Right lobe of liver (tissue), 6 donors: ENCODE data around the gene SSRP1. TPM values are rescaled to one million over a fixed set of nuclear protein-coding genes. Genes with fewer than 3 reads are reported as not detected.

Source experiments
- ATAC-seq, 4 donors: fragments of 200-7000 bp; cut with Tn5 transposase; one replicate each; pipeline ENCODE4 v1.9.1; 2020; ENCODE audit warnings: mild to moderate bottlenecking in 4 of 4, moderate library complexity in 4 of 4
- DNase-seq, 3 donors: peaks; one replicate each; pipeline ENCODE4 v3.0.0-alpha.2; 2020
- H3K27ac ChIP-seq, 3 donors: fragments of 200-600 bp; one replicate each; pipeline ENCODE4 v1.8.0; 2022
- H3K27me3 ChIP-seq, 2 donors: fragments of 200-600 bp; one replicate each; pipeline ENCODE4 v1.8.0; 2022
- H3K36me3 ChIP-seq, 4 donors: fragments of 200-600 bp; sonication (generic) in 1 of 4; one replicate each; pipeline versions ENCODE4 v1.5.1 to v1.8.0; 2017 to 2022; ENCODE audit warnings: control low read depth in 1 of 4
- H3K4me1 ChIP-seq, 4 donors: fragments of 200-600 bp; sonication (generic) in 1 of 4; one replicate each; pipeline versions ENCODE4 v1.5.1 to v1.8.0; 2017 to 2022; ENCODE audit warnings: control low read depth in 1 of 4
- H3K4me3 ChIP-seq, 3 donors: fragments of 200-600 bp; one replicate each; pipeline ENCODE4 v1.8.0; 2022
- H3K9me3 ChIP-seq, 4 donors: fragments of 200-600 bp; sonication (generic) in 1 of 4; one replicate each; pipeline versions ENCODE4 v1.5.1 to v1.8.0; 2017 to 2022; ENCODE audit warnings: control low read depth in 1 of 4
- CTCF ChIP-seq, 4 donors: fragments of 200-600 bp in 3 of 4; fragments of 450-650 bp in 1 of 4; IDR thresholded peaks; one replicate each; pipeline versions ENCODE4 v1.5.1 to v1.8.0; 2016 to 2022; ENCODE audit warnings: antibody characterized with exemption in 4 of 4, mild to moderate bottlenecking in 2 of 4
- POLR2A ChIP-seq: fragments of 450-650 bp; IDR thresholded peaks from one replicate; pipeline ENCODE4 v1.6.1; 2017; ENCODE audit warnings: antibody characterized with exemption, mild to moderate bottlenecking
- WGBS: methylation state at CpG from one replicate; pipeline ENCODE4 v1.1.6; 2018; ENCODE audit warnings: low coverage, low lambda C conversion rate; ENCODE audit not compliant: insufficient coverage; ENCODE audit errors: missing lambda C conversion rate; 5-methylcytosine and 5-hydroxymethylcytosine counted together
- intact Hi-C, 2 donors: fragments of 100-400 bp; cut with DNase I; formaldehyde crosslinking; loops; one replicate each; pipeline versions ENCODE4 v1.11.2 to v1.14.1; 2022
- total RNA-seq, 6 experiments: library from RNA; depleted of rRNA in 2 of 6; stranded (reverse); fragments of >200 nt in 2 of 6; fragmentation: NEBNext Ultra II Directional in 3 of 6; extraction: Animal tissue kit (Norgen Biotek cat#: 25700) in 3 of 6; gene quantifications; one replicate each; pipeline versions ENCODE4 v1.1.0 to v1.2.4, GENCODE V29; 2016 to 2023
- donor health status: DM: no; HTN: yes; CAD: no.
- donor health status: DM: no; HTN: no; CAD: no.
- donor health status: DM: no; HTN: no; CAD: no.
- donor health status: DM: no; HTN: yes; CAD: no.
- donor health status: DM: no; HTN: yes; CAD: no.

Gene SSRP1
- total RNA-seq, 6 experiments from 2014 or later: 24.5 to 47.9 (median 29.9) TPM

- no peaks in the 10 kb centered on the region for H3K9me3 ChIP-seq
- ATAC-seq (peak in 3 of 4 donors; percentile 13 to 24 (median 22)), DNase-seq (peak in 1 of 3 donors; percentile 62)
- peaks cover 0 to 57% (median 24%) of the 10 kb centered on the region in 4 donors for H3K4me1 ChIP-seq
- 50% methylated on average over 2 of the region's 2 CpGs for WGBS
- intact Hi-C loops: no loop called here
- peak overlapping the region; percentile 70 to 86 (median 73) for H3K27ac ChIP-seq
- H3K4me3 ChIP-seq: peak overlapping the region; percentile 28 to 73 (median 47)
- TF ChIP-seq POLR2A (no peak), CTCF (IDR thresholded peaks at IDR 0.05) (no peak)
- no peaks in the 10 kb centered on the region for H3K27me3 ChIP-seq
- peaks cover 8 to 11% (median 8%) of the 10 kb centered on the region in 4 donors for H3K36me3 ChIP-seq
Observed at GRCh38 chr11:57320719-57321387, 14.8 kb downstream of the SSRP1 start.

GRCh38 chr11:57320067-57320718 lies 15.5 kb downstream of the SSRP1 start:
- no peak overlapping the region for H3K4me3 ChIP-seq
- no peaks in the 10 kb centered on the region for H3K27me3 ChIP-seq
- H3K27ac ChIP-seq: peak overlapping the region in 1 of 3 donors; percentile 2
- DNase-seq (peak in 1 of 3 donors; percentile 46), ATAC-seq (no peak)
- WGBS: 89% methylated on average over 5 of the region's 22 CpGs
- H3K4me1 ChIP-seq: peaks cover 0 to 57% (median 25%) of the 10 kb centered on the region in 4 donors
- TF ChIP-seq POLR2A: no peak
- TF ChIP-seq CTCF (IDR thresholded peaks at IDR 0.05): no peak
- intact Hi-C loops: no loop called here
- H3K36me3 ChIP-seq: peaks cover 8 to 11% (median 8%) of the 10 kb centered on the region in 4 donors
- H3K9me3 ChIP-seq: no peaks in the 10 kb centered on the region

- TF ChIP-seq POLR2A (no peak), CTCF (IDR thresholded peaks at IDR 0.05) (no peak)
- H3K4me1 ChIP-seq: peaks cover 0 to 61% (median 27%) of the 10 kb centered on the region in 4 donors
- ATAC-seq: no peak
- no peaks in the 10 kb centered on the region for H3K27me3 ChIP-seq
- WGBS: 55% methylated on average over 1 of the region's 2 CpGs
- intact Hi-C loops: no loop called here
- DNase-seq: no peak
- H3K4me3 ChIP-seq: no peak overlapping the region
- H3K27ac ChIP-seq: no peak overlapping the region
- H3K9me3 ChIP-seq: no peaks in the 10 kb centered on the region
- peaks cover 8 to 16% (median 10%) of the 10 kb centered on the region in 4 donors for H3K36me3 ChIP-seq
Observed at GRCh38 chr11:57318178-57318577, 17.5 kb downstream of the SSRP1 start.

- DNase-seq (peak in 1 of 3 donors; percentile 34), ATAC-seq (no peak)
- intact Hi-C loops: no loop called here
- no peaks in the 10 kb centered on the region for H3K9me3 ChIP-seq
- no peak for TF ChIP-seq CTCF (IDR thresholded peaks at IDR 0.05)
- no peak for TF ChIP-seq POLR2A
- 36% methylated on average over 3 of the region's 3 CpGs for WGBS
- peaks cover 8 to 16% (median 10%) of the 10 kb centered on the region in 4 donors for H3K36me3 ChIP-seq
- no peak overlapping the region for H3K4me3 ChIP-seq
- H3K4me1 ChIP-seq: peaks cover 0 to 59% (median 29%) of the 10 kb centered on the region in 4 donors
- H3K27me3 ChIP-seq: no peaks in the 10 kb centered on the region
- peak overlapping the region in 2 of 3 donors; percentile 30 to 51 for H3K27ac ChIP-seq
Observed at GRCh38 chr11:57316017-57316416, 19.7 kb downstream of the SSRP1 start.
